ENCODE results near the gene PGP.
A peak's percentile ranks its signal among the peaks of the same experiment; 100 is the strongest.

The PGP gene

GRCh38 chr16:2237102-2237482 is 22.5 kb upstream of the PGP start:
- DNase-seq: no peak

DNA sequence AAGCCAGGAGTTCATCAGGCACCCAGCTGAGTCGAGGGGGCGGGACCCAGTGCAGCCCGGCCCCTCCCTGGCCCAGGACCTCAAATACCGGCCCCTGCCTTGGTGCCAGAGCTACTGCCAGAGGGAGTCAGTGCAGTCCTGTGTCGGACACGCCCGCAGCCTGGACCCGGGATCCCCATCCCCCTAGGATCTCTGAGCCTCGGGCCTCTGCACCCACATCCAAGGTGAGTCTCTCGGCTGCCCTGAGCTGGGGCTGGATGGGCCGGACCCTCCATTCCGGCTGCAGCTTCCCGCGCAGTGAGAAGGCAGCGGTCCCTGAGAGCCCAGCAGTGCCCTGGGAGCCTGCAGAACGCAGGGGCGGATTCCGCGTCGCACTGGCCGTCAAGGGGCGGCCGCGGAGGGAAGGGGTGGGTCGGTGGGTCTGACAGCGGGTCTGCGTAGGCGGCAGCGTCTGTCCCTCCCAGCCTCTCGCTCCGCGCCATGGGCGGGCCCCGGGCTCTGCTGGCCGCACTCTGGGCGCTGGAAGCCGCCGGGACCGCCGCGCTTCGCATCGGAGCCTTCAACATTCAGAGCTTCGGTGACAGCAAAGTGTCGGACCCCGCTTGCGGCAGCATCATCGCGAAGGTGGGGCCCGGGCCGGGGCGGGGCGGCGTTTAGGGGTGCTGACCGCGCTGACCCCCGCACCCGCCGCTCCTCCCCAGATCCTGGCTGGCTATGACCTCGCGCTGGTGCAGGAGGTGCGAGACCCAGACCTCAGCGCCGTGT is 21.9 kb upstream of the PGP start, which contains the start of gene DNASE1L2:
TSS of gene DNASE1L2 (plus strand) at position 108 of the 765 bp plus-strand sequence. CDS start at position 481, 373 bp downstream.
- no peak for DNase-seq

DNA sequence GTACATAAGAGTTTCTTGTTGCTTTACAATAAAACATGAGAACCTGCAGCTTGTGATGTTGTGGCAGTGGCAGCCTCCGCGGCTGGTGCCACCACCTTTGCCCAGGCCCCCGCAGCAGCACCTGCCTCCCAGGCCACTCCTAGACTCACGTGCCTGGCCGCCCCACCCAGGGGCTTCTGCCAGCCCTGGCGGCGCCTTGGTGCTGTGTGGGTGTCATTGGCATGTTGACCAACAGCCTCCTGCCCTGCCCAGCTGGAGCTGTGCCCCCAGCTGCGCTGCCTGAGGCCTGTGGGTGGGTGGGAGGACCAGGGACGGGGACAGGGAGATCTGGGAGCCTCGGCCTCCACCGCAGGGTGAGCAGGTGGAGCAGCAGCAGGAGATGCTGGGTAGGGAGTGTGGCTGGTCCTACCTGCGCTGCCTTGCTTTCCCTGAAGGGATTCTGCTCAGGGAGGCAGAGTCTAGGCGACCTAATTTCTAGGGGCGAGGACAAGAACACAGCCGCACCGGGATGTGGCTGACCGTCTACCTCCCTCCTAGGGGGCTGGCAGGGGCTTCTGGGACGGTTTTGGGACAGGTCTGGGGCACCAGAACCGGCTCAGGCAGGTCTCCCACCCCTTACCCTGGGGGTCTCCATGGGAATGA is 21.2 kb upstream of the PGP start:
- no peak for DNase-seq

DNA sequence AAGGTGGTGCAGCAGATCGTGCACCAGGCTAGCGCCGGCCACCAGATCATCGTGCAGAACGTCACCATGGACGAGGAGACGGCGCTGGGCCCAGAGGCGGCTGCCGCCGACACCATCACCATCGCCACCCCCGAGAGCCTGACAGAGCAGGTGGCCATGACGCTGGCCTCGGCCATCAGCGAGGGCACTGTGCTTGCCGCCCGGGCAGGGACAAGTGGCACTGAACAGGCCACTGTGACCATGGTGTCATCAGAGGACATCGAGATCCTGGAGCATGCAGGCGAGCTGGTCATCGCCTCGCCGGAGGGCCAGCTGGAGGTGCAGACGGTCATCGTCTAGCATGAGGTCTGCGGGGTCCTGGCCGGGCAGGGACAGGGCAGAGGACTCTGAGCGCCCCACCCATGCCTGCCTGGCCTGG is 20.6 kb upstream of the PGP start:
- DNase-seq: no peak

DNA sequence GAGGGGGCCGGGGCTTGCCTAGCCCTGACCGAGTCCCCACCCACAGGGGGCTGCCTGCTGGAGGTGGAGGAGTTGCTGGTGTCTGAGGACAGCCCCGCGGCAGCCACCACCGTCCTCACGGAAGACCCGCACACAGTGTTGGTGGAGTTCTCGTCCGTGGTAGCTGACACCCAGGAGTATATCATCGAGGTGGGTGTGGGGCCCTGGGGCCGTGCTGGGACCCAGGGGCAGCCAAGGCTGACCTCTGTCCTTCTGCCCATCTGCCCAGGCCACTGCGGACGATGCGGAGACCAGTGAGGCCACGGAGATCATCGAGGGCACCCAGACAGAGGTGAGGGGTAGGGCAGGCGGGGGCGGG is 20.2 kb upstream of the PGP start:
- DNase-seq: no peak

GRCh38 chr16:2233872-2234812 is 19.5 kb upstream of the PGP start:
- no peak for DNase-seq

DNA sequence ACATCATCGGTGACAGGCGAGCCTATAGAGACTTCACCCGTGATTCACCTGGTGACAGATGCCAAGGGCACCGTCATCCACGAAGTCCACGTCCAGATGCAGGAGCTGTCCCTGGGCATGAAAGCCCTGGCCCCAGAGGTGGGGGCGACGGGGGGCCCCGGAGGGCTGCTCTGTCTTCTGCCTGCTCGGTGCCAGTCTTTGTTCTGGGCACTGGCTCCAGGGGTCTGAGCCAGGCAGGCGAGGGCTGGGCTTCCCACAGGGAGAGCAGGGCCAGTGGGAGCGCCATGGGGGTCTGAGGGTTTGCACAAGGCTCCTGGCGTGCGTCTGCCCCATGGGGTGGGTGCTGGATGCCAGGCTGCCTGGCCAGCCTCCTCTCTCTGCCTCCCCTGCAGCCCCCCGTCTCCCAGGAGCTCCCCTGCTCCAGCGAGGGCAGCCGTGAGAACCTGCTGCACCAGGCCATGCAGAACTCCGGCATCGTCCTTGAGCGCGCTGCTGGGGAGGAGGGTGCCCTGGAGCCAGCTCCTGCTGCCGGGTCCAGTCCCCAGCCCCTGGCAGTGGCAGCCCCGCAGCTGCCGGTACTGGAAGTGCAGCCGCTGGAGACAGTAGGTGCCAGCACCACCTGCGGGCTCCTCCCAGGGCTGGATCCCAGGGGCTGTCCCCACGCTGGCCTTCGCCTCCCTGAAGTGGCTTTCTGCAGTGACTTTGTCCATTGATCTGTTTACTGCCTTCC is 18.6 kb upstream of the PGP start:
- no peak for DNase-seq

- DNase-seq: no peak
Measured at GRCh38 chr16:2232094-2232990, 17.7 kb upstream of the PGP start.

GRCh38 chr16:2231016-2231931 is 16.6 kb upstream of the PGP start:
- no peak for DNase-seq

DNA sequence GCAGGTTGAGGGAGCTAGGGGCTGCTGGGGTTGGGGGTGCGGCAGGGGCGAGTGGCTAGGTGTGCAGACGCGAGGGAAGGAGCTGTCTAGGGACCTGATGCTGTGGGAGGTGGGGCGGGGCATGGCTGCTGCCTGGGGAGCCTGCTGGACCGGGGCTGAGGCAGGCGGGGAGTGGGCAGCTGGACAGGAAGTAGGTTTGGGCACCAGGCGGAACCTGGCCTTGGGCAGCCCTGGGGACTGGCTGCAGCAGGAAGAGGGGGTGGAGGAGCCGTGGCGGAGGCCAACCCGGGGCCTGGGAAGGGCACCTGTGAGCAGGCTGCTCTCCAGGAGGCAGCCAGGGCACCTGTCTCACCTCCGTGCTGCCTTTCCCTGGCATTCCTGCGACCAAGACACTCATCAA is 15.7 kb upstream of the PGP start:
- DNase-seq: no peak

DNA sequence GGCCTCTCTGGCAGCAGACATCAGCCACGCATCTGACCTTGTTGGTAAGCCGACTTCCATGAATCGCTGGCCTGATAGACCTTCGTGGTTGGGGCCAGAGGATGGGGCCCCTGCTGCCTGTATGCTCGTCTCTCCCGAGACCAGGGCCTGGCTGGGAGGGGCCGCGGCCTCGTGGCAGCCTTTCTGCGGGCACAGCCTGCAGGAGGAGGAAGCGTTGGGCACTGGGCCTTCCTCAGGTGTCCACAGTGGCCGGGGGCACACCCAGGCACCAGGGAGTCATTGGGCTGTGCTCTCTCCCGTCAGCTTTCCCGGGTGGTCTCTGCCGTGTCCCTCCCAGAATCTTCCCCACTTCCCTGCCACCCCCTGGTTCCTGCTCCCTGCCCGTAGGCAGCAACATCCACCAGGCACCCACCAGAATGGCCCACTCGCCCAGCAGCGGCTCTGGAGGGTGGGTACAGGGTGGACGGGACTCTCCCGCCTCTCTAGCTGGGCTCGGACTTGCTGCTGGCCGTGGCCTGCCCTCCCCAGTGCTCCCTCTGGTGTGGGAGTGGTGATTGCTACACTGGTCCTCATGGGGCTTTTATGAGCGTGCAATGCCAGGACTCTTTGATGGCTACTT is 15.1 kb upstream of the PGP start:
- no peak for DNase-seq

GRCh38 chr16:2229091-2229490 is 14.5 kb upstream of the PGP start:
- DNase-seq: no peak

- DNase-seq: no peak
Measured at GRCh38 chr16:2228161-2228824, 13.7 kb upstream of the PGP start.

GRCh38 chr16:2226918-2227317 is 12.3 kb upstream of the PGP start:
- no peak for DNase-seq

DNA sequence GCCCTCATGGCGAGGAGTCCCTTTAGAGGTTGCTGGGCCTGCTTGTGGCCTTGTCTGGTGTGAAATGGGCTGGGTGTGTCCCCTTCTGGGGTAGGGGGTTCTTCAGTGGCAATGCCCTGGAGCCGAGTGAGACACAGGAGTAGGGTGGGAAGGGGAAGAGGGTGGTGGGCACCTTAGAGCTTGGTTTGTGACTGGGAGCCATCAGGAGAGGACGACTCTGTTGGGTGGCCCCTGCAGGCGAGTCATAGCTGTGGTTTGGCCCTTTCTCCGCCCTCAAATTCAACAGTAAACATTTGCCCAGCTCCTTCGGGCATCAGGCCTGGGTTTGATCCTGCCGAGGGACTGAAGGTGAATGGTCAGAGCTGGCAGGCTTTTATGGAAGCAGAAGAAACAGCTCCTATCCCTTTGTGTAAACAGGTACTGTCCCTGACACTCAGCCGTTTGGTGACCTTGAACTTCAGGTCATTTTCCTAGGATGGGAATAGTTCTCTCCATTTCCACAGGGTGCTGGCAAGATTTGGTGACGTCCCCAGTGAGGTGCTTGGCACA is 11.7 kb upstream of the PGP start:
- no peak for DNase-seq

DNA sequence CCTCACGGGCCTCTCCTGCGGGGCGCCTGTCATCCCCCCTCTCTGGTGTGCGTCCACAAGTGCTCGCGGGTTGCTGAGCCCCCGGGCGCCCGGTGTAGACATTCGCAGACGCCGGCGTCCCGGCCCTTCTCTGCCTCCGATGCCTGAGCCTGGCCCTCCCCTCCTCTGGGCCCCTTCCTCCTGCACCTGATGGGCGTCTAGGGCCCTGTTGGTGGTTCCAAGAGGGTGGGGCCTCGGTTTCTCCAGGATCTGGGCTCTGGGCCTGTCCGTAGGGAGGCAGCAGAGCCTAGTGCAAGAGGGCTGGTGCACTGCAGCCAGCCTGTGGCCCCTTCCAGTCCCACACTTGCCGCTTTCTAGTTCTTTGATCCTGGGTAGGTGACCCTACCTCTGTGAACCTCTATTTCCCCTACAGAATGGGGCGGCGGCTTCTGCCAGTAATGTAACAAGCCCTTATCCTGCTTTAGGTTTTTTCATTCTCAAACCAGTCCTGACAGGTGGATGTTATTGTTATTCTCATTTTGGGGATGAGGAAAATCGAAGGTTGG is 9.4 kb upstream of the PGP start:
- DNase-seq: no peak

- DNase-seq: peak; percentile 97
Measured at GRCh38 chr16:2223221-2223941, 8.7 kb upstream of the PGP start, which contains the start of gene E4F1. Gene E4F1, plus strand, starts transcription at chr16:2223591. Its CDS starts 23 bp downstream, at chr16:2223614.

DNA sequence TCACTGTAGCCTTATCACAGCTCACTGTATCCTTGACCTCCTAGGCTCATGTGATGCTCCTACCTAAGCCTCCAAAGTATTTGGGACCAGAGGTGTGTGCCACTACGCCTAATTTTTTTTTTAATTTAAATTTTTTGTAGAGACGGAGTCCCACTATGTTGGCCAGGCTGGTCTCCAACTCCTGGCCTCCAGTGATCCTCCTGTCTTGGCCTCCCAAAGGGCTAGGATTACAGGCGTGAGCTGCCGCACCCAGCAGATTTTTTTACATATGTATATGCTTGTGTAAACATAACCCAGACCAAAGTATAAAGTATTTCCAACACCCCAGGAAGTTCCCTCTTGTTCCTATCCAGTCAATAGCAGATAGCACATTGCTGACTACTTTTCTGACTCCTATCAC is 1.7 kb upstream of the PGP start:
- DNase-seq: no peak

All from GF-D8 (cell line).